HG03025 (cell line): Measurements from ENCODE around the gene PRKD3.
"Not testable (repeated sequence)": the region's sequence is repeated elsewhere in the genome, so short reads cannot be mapped to it uniquely, and the experiment has no call there.

ENCODE experiments used
- ATAC-seq: cut with Tn5 transposase; IDR thresholded peaks from one replicate; pipeline ENCODE4 v1.9.1; 2021; ENCODE audit warnings: mild to moderate bottlenecking, moderate library complexity; ENCODE audit not compliant: unreplicated experiment, low FRiP score

Gene PRKD3

GRCh38 chr2:37317746-37318145 is 6.9 kb downstream of the PRKD3 start:
- no peak for ATAC-seq

GRCh38 chr2:37316181-37316580 is 8.5 kb downstream of the PRKD3 start:
- no peak for ATAC-seq

DNA sequence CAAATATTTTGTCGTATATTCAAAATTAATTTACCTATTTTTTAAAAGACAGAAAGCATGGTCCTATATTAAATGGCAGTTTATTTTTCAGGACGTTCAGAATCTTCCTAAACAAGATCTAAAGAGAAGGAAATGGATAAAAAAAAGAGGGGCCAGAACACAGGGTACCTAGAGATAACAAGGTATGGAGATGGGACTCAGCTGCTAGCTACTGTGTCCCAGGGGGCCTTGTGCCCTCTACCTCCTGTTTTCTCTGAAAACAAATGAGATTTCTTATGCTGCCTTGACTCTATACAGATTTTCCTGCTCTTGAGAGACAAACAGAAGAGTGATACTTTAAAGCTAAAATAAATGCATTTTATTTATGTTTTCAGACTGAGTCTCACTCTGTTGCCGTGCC is 9.3 kb downstream of the PRKD3 start:
- ATAC-seq, result no peak

DNA sequence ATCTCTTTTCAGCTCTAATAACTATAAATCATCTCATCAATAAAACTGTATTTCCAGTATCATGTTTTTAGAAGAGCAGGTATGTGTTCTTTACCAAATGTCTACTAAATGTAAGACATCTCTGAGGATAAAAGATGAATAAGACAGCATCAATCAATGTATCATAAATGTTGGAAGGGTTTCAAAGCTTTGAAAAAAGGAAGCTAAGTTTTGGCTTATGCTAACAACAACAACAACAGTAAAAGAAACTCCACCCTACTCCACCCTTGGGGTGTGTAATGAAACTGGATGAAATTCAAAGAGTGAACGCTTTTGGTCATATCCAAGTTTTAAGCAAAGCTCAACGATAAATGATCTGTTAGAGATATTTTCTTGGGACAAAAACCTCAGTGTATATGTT is 17.1 kb downstream of the PRKD3 start:
- ATAC-seq, result no peak

DNA sequence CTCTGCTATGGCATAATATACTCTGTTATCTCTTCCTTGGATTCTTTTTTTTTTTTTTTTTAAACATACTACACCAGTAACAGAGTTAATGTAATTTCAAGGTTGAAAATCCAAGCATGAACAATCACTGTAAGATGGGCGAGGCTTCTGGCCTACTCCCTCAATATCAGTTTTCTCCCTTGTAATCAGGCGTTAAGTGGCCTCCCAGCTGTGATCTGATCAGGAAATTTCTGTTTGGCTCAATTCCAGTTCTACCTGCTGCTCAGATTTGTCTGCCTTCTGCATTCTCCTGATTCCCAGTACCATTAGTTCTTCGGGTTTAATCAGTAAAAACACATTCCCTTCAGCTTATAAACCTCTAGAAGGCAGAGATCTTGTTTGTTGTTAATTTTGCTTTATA is 18.6 kb downstream of the PRKD3 start:
- ATAC-seq, result no peak

DNA sequence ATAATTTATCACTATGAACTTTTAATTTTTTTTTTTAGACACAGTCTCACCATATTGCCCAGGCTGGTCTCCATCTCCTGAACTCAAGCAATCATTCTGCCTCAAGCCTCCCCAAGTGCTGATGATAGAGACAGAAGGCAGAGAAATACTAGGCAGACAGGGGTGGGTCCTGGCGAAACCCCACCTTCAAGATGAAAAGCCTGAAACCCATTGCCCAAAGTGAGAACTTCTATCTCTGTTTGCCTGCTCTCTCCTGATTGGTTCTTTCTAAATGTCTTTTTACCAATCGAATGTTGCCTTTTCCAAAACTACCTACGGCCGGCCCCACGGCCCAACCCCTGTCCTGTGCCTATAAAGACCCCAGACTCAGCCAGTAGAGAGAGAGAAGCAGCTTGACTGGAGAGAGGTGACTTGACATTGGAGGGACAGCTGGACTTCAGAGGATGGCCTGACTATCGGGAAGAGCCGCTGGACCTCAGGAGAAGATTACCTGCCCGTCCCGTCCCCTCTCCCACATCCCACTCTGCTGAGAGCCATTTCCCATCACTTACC is 21.9 kb downstream of the PRKD3 start:
- no peak for ATAC-seq

GRCh38 chr2:37301408-37301807 is 23.2 kb downstream of the PRKD3 start:
- no peak for ATAC-seq

DNA sequence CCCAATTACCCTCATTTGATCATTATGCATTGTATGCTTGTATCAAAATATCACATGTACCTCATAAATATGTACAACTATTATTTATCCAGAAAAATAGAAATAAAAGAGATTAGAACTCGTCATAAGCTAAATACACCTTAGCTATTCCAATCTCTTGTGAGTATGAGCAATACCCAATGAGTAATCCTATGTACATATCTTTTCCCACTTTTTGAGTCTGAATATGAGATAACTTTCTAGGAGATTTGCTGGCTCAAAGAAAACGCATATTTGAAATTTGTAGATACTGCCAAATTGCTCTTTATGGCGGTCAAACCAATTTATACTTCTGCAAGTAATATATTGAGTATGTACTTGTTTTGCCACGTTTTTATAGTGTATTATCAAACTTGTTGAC is 24.1 kb downstream of the PRKD3 start:
- ATAC-seq, result no peak

- no peak for ATAC-seq
Measured at GRCh38 chr2:37300146-37300545, 24.5 kb downstream of the PRKD3 start.

DNA sequence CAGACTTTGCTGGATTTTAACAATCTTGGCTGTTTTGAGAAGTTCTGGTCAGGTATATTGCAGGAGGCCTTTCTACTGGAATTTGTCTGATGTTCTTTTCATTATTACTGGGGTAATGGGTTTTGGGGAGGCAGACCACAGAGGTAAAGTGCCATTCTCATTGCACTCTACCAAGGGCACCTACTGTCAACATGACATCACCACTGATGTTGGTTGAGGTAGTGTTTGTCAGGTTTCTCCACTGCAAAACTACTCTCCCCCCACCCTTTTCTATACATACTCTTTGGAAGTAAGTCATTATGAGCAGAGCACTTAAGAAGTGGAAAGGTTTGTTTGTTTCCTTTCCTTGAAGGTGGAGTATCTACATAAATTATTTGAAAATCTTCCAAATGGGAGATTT is 27.0 kb downstream of the PRKD3 start:
- ATAC-seq, result no peak

GRCh38 chr2:37295469-37296073 is 29.1 kb downstream of the PRKD3 start:
- ATAC-seq, result no peak

DNA sequence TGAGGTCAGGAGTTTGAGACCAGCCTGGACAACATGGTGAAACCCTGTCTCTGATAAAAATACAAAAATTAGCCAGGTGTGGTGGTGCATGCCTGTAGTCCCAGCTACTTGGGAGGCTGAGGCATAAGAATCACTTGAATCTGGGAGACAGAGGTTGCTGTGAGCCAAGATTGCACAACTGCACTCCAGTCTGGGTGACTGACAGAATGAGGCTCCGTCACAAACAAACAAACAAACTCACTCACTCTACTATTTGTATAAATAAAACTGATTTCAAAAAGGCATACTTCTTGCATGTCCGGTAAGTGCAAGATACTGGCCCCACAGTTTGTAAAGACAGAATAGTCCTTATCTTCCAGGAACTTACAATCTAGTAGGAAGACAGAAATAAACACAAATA is 29.8 kb downstream of the PRKD3 start:
- ATAC-seq, result not testable (repeated sequence)

DNA sequence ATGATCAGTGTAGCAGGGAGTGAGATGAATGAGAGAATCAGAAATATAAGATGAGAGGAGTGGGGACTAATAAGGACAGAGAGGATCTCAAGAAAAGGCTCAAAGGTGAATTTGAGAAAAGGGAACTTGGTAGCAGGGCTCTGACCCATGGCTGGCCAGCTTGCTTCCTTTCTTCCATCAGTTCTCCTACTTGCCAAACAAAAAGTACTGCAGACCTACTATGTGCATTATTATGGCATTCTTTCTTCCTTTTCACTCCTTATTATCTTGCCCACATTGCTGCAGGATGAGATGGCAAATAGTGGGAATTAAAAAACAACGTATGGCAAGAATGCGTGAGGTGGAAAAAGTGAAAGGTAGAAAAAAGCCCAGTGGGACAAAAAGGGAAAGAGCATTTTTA is 33.0 kb downstream of the PRKD3 start:
- no peak for ATAC-seq

DNA sequence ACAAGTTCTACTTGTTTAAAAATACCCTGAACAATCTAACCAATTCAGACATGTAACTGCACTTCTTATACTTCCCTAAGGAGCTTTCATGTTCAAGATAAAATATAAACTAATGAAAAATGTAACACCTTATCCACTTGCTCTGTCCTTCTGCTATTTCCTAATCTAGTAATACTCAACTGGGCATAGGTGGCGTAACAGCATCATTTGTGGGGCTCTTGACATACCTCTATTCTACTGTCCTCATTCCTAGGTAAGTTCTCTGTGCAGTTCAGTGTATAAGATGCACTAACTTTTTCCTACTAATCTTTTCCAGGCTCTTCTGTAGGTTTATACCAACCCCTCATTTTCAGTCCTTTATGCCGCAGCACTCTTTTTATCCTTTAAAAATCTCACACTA is 36.7 kb downstream of the PRKD3 start:
- no peak for ATAC-seq

DNA sequence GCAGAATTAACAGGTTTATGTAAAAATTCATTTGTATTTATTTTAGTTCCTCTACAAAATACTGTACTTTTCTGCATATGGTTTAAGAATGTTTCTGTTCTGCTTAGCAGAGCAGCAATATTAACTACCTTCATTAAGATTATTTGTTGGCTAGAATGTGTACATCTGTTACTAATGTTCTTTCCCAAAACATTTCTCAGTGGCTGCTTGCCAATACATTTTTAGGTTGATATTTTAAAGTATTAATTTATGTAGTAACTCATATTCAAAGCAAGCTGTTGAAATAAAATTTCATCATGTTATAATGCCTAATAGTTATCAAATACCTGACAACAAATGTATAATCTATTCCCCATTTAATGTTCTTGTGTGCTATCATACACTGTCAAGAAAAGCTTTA is 40.3 kb downstream of the PRKD3 start:
- no peak for ATAC-seq

DNA sequence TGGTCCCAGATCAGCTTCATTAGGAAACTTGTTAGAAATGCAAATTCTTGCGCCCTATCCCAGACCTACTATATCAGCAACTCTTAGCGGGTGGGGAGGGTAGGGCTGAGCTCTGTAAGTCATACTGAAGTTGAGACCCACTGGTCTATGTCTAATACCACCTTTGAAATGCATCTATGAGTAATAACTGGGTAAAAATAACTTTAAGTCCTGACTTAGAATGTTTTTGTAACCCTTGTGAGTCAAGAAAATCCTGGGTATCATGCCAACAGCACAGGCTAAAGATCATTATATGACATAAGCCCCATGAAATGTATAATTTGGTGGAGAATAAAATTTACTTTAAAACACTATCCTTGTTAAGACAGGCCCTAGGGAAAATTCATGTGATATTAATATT is 41.4 kb downstream of the PRKD3 start:
- ATAC-seq, result no peak

- no peak for ATAC-seq
Measured at GRCh38 chr2:37282746-37283145, 41.9 kb downstream of the PRKD3 start.

GRCh38 chr2:37281916-37282315 is 42.7 kb downstream of the PRKD3 start:
- ATAC-seq, result no peak

- ATAC-seq, result no peak
Measured at GRCh38 chr2:37276291-37276690, 48.3 kb downstream of the PRKD3 start.
